HG03442 (cell line): ENCODE data around the gene FANCM.

Source experiments
- ATAC-seq: cut with Tn5 transposase; IDR thresholded peaks from one replicate; pipeline ENCODE4 v1.9.1; 2021; ENCODE audit warnings: mild to moderate bottlenecking, moderate library complexity; ENCODE audit not compliant: unreplicated experiment

FANCM gene, protein sequence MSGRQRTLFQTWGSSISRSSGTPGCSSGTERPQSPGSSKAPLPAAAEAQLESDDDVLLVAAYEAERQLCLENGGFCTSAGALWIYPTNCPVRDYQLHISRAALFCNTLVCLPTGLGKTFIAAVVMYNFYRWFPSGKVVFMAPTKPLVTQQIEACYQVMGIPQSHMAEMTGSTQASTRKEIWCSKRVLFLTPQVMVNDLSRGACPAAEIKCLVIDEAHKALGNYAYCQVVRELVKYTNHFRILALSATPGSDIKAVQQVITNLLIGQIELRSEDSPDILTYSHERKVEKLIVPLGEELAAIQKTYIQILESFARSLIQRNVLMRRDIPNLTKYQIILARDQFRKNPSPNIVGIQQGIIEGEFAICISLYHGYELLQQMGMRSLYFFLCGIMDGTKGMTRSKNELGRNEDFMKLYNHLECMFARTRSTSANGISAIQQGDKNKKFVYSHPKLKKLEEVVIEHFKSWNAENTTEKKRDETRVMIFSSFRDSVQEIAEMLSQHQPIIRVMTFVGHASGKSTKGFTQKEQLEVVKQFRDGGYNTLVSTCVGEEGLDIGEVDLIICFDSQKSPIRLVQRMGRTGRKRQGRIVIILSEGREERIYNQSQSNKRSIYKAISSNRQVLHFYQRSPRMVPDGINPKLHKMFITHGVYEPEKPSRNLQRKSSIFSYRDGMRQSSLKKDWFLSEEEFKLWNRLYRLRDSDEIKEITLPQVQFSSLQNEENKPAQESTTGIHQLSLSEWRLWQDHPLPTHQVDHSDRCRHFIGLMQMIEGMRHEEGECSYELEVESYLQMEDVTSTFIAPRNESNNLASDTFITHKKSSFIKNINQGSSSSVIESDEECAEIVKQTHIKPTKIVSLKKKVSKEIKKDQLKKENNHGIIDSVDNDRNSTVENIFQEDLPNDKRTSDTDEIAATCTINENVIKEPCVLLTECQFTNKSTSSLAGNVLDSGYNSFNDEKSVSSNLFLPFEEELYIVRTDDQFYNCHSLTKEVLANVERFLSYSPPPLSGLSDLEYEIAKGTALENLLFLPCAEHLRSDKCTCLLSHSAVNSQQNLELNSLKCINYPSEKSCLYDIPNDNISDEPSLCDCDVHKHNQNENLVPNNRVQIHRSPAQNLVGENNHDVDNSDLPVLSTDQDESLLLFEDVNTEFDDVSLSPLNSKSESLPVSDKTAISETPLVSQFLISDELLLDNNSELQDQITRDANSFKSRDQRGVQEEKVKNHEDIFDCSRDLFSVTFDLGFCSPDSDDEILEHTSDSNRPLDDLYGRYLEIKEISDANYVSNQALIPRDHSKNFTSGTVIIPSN (N-terminal part only)

DNA sequence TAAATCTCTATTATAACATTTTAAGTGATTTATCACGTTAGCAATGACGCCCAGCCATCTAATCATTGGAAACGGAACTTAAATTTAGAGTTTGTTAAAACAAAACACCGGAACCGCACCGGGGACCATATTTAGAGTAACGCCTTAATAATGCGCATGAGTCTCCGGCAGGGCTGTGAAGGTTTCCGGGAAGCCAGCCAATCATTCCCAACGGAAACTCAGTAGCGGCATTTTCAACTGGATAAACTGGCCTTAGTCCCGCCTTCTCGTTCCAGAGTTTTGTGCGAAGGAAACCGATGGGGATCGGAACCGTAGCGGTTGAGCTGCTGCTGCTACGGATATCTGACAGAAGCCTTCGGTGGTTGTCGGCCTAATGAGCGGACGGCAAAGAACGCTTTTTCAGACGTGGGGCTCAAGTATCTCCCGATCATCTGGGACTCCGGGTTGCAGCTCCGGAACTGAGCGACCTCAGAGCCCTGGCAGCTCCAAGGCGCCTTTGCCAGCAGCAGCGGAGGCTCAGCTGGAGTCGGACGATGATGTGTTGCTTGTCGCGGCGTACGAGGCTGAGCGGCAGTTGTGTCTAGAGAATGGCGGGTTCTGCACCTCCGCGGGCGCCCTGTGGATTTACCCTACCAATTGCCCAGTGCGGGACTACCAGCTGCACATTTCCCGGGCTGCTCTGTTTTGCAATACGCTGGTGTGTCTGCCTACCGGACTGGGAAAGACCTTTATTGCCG is at the start of gene FANCM:
FANCM (plus strand) TSS at position 272 of the 737 bp plus-strand sequence; CDS start at position 374, 102 bp downstream.
- ATAC-seq, result peak; percentile 30

DNA sequence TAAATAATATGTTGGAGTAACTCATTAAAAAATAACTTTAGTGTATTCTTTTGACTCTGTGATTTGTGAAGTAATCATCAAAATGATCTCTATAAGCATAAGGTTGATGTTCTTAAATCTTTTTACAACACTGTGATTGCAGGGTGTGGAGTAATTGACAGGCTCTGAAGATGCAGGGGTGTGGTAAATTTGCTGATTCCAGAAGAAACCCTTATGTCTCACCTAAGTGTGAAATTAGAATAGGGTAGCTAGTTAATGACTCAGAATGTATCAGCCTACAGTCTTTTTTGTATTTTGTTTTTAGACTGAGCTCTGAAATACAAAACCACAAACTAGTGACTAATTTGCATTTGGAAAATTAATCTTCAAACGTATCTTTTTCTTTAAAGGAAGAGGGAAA is 45.9 kb upstream of the FANCM start:
- peak; percentile 89 for ATAC-seq

DNA sequence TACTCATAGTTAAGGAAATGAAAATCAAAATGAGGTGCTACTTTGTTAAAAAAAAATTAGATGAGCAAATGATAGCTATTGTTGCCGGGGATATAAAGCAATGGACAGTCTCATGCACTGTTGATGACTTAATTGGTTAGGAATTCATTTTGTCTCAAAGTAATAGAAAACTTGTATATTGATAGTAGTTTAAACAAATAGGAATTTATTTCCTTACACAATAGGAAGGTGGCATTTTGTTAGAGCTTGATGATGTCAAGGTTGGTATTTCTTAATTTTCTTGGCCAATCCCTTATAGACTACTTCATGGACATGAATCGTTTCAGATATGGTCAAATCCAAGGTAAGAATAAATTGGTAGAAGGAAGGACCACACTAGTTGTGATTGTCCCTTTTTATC is 44.0 kb upstream of the FANCM start:
- ATAC-seq, result no peak

DNA sequence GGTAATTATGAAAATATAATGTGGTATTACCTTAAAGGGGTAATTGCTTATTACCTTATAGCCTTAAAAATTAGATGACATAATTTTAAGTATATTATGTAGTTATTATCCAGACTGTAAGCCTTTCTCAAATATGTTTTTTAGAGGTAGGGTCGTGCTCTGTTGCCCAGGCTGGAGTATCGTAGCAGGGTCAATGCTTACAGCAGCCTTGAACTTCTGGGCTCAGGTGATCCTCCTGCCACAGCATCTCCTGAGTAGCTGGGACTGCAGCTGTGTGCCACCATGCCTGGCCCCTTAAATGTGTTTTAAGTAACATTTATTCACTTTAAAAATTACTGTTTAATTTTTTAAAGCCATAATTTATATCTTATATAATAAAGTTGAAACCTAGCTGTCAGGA is 41.5 kb upstream of the FANCM start:
- ATAC-seq, result no peak

DNA sequence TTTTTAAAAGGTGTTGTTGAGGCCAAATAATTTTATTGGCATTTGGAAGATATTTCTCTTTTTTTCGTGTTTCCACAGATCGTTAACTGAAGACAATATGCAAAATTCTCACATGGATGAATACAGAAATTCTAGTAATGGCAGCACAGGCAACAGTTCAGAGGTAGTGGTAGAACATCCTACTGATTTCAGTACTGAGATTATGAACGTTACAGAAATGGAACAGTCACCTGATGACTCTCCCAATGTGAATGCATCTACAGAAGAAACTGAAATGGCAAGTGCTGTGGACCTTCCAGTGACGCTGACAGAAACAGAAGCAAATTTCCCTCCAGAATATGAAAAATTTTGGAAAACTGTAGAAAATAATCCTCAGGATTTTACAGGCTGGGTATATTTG is 40.6 kb upstream of the FANCM start:
- peak; percentile 54 for ATAC-seq

DNA sequence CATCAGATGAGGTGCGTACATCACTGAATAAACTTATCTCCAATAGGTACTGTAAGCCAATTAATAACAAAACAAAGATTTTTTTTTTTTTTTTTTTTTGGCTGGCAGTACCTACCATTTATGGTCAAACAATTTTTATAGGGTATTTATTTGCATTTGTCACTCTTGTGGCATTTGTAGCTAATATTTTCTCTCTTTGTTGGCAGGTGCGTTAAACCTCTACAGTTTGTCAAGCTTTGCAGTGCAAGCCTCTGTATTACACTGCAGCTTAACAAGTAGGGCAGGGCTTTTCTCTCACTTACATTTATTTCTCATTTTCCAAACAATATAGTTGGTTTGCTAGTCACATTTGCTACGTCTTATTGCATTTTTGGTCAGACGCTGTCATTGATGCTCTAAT is 39.5 kb upstream of the FANCM start:
- ATAC-seq, result no peak

DNA sequence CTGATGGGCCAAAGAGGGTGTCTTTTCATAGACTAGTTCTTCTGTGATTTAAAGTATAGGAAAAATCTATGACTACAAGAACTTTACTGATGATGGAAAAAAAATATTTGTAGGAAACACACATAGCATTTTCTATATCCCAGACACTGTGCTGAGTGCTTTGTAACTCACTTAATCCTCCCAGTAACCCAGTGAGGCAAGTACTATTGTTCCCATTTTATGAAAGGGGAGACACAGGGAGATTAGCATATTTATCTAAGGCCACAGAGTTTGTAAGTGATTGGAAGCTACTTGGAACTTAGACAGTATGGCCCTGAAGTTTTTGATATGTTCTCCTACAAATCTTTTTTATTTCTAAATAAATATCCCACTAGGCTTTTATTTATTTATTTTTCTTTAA is 31.9 kb upstream of the FANCM start:
- no peak for ATAC-seq

DNA sequence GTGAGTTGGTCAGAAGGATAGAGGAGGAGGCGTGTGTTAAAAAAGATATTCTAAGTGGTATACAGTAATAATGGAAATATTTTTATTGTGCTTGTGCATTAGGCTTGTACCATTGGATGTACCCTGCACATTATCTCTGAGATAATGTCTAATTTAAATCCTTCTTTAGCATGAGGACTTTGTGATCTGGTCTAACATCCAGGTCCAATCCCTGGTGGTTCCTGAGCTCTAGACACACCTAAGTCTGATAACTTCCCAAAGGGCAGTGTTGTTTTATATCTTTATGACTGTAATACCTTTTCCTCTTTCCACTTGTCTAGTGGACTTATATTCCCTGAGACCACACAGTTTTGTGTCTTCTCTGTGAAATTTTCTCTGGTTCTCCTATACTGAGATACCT is 31.2 kb upstream of the FANCM start:
- ATAC-seq, result no peak

DNA sequence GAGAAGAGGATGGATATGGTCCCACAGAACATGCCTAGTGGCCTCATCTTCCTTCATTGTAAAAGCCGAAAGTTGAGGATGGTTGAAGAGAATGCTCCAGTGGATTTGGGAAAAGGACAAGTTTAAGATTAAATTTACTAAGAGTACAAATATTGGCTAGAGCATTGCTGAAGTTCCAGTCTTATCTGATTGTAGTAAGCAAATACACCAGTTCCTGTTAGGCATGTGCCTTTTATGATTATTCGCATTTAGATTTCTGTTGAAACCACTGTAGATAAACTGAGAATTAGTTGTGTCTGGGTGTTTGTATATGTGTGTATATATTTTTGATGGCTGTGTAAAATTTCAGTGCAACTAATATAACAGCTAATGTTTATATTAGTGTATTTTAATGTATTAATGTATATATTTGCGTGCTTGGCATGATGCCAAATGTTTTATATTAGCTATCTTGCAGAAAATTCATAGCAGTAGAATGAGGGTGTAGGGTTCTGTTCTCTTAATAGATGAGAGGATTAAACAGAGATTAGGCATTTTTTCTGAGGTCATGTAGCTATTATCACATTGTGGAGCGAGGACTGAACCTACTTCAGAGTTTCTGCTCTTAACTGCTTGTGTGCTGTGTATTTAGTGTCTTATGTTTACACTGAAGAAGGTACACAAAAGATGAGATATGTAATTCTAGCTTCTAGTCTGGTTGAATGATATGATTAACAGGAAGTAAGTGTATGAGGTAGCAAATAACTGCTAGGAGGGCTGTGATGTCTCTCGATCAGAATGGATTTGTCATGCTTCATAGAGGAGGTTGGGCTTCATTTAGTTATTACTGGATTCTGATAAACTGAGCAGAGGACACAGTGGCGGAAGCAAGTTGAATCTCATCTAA is 22.6 kb upstream of the FANCM start:
- no peak for ATAC-seq

DNA sequence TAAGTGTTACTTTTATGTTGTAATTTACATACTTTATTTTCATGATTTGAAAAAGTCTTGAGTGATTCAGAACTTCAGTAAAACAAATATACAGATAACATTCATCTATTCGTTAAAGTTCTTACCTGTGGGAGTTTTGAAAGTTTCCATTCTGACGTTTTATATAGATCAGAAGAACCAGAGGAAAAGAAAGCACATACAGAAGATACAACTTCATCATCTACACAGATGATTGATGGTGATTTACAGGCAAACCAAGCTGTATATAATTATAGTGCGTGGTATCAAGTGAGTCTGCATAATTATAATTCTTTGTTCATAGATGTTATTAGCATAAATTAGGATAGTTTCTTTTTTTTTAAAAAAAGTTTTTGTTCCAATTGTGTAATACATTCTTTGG is 21.4 kb upstream of the FANCM start:
- no peak for ATAC-seq

DNA sequence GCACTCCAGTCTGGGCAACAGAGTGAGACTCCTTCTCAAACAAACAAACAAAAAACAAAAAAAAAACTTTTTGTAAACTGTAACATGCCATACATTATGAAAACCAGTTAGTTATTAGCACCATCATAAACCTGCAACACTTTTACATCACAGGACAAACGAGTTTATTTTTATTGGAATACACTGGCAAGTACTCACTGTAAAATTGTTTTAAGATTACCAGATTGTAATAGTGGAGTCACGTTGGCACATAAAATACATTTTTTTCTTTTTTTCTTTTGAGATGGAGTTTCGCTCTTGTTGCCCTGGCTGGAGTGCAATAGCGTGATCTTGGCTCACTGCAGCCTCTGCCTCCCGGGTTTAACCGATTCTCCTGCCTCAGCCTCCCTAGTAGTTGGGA is 17.1 kb upstream of the FANCM start:
- no peak for ATAC-seq

DNA sequence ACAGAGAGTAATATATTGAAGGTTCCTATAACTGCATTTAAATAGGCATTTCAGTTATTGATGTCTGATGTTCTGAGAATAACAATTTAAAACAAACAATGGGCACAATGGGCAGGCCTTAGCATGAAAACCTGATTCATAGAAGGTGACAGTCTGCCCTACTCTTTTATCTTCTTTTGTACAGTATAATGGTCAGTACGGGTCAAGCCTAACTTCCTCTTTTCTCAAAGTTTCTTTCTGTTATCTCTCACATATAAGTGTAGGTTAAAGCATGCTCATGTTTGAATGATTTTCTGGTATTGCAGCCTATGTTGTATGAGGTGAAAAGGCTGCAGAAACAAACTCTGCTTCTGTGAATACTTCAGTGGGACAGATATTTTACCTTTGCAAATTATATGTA is 15.6 kb upstream of the FANCM start:
- no peak for ATAC-seq

DNA sequence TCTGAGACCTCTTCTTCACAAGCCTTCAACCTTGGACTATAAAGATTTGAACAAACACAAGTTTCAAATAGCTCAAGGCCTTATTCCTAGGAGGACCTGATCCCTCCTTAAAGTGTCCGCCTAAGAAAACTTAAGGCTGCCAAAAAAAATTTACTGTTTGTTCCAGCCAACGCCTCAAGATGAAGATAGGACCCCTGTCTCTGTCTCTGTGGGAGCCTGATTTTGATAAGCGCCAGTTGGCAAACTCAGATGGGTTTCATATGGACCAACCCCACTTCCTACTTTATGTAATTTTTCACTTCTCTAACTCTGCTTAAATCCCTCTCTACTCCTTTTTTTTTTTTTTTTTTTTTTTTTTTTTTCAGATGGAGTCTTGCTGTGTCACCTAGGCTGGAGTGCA is 12.5 kb upstream of the FANCM start:
- ATAC-seq, result no peak

DNA sequence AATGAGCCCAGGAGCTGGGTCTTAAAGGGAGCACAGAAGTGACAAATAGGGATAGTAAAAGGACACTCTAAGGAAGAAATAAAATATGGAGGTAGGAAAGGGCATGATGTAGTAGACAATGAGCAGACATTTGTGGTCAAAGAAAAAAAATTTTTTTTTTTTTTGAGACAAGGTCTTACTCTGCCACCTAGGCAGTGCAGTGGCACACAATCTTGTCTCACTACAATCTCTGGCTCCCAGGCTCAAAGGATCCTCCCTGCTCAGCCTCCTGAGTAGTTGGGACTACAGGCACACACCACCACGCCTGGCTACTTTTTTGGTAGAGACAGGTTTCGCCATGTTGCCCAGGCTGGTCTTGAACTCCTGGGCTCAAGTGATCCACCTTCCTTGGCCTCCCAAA is 10.0 kb upstream of the FANCM start:
- peak; percentile 67 for ATAC-seq

DNA sequence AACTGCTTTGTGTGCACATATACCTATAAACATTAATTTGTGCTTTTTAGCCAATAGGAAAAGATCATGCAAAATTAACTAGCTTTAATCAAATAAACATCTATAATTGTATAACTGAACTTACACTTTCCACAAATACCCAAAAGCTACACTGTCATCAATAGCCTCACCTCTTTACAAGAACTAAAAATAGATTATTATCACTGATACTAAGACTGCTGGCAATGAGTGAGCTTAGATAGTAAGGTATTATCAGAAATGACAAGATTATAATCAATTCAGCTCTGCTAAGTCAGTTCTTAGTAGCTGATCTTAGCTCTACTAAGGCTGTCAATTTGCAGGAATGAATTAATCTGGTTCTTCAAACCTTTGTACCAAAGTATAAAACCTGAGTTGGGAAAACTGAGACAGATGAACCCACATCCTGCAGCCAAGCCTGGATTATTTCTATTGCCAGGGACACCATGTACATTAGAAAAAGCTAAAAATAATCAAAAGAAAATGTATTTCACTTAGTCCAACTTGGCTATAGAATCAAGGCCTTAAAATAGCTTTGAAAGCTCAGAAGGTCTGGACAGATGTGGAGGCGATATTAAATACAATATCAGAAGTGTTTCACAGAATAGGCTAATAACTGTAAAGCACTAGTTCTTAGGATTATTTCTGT is 6.6 kb upstream of the FANCM start:
- ATAC-seq, result no peak

DNA sequence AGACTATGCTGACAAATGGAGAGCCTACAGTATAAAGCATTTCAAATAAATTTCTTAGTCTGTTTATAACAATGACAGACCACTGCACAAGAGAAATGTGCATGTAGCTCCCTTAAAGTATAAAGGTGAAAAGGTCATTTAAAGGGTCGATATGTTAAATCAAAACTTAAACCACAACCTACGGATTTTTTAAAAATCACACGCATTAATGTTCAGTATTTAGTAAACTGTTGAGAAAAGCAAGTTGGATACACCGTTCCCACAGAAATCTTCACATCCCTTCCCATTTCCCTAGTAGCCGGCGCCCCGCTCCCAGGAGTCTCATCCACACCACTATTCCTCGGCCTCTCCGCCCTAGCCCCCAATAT is 2.1 kb upstream of the FANCM start:
- ATAC-seq, result no peak

DNA sequence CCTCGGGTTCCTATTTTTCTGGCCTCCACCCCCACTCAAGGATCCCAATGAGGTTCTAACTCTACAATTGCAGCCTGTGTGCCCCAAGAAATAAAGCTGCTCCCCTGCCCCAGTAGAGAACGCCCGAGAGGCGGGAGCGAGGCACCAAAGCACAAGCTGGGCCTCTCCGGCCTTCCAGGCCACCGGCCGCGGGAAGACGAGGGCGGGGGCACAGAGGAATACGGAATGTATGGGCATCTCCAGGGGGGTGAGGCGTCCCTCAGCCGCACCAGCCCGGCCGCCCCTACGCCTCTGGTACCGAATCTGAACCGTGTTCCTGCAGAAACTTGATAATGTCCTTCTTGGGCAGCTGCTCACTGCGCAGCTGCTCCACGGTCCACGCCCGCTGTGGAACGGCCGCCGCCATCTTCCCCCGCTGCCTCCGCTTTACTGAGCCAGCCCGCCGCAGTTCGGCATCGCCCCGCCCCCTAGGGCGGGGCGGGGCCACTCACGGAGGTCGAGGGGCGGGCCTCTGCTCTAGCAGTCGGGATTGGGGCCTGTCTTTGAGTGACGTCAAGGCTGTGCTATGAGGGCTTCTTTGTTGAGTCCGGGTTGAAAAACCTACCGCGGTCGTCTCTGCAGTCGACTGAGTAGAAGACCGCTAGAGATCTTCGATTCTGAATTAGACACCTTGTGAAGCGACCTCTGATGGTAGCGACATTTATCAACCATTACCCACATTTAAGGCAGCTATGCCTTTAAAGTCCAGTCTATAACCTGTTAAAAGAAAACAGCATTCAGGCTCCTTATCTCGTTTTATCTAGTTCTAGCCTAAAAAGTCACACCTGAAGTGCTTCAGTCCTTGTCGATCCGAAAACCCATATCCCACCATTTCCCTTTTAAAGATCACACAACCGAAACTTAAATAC is 1.4 kb upstream of the FANCM start, which contains the start of gene FKBP3:
FKBP3 (minus strand) TSS at position 431 of the 908 bp plus-strand sequence; CDS start at position 406, 25 bp downstream.
- ATAC-seq, result peak; percentile 91

DNA sequence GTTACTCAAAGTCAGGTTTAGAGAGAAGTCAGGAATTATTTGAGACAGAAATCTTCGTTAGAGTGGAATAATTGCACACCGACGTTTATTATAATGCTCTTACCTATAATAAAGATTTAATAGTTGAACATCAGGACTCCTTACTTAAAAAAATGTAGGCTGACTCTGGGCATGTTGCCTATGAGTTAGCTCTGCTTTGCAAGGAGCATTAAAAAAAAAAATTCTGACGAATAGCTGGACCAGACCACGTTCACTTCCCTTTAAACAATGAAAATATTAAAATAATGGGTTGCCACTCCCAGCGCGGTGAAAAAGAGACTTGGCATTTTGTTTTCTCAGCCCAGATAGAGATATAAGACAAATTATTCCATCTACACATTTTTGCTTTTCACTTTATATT is 574 bp upstream of the FANCM start:
- ATAC-seq, result no peak
